ENCODE results near the gene FXYD4. TPM values are rescaled to one million over a fixed set of nuclear protein-coding genes. Genes with fewer than 3 reads are reported as not detected.

FXYD4 gene
- total and polyA plus RNA-seq, 11 donors, result 0.14 TPM; not detected in 10

DNA sequence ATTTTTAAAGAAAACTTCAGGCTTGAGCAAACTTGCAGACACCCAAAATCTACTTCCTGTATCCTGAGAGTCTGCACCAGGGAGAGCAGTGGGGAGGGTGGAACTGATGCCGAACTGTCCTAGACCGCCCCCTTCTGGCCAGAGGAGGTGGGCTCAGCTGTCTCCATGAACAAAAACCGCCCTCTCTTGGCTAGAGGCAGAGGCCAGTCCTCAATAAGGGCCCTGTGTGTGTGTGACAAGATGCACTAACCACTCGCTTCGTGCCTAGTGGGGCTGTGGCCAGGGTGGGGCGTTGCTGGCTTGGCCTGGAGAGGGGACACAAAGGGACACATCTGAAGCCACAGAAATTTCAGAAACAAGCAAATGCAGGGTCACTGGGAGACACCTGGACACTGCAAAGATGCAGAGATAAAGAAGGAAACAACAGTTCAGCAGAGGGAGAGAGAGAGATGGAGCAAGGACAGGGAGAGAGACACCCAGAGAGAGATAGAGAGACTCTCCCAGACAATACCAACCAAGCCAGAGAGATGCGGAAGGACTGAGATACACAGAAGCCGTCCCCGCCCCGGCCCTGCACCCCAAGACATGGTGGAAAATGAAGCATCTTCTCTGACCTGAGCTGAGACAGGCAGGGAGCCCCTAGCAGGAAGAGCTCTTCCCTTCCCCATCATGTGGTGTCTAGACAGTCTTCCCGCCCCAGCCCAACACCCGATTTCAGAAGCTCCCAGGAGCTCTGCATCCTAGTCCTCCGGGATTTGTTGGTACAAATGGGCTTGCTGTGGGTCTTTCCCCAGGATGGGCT, 22.7 kb upstream of the FXYD4 start:
- Histone ChIP-seq H3K36me3 (no peaks in the 10 kb centered on the region), H3K27me3 (peaks cover 0 to 19% (median 2%) of the 10 kb centered on the region in 9 donors), H3K4me1 (peaks cover 0 to 7% (median 0%) of the 10 kb centered on the region in 12 donors), H3K9me3 (no peaks in the 10 kb centered on the region), H3K4me3 (no peak overlapping the region), H3K27ac (no peak overlapping the region)
- 50 to 57% (median 52%) methylated on average over 13 of the region's 13 CpGs for WGBS, 4 donors
- no peak for TF ChIP-seq POLR2A (IDR thresholded peaks at IDR 0.05)
- TF ChIP-seq, protein P1, sequence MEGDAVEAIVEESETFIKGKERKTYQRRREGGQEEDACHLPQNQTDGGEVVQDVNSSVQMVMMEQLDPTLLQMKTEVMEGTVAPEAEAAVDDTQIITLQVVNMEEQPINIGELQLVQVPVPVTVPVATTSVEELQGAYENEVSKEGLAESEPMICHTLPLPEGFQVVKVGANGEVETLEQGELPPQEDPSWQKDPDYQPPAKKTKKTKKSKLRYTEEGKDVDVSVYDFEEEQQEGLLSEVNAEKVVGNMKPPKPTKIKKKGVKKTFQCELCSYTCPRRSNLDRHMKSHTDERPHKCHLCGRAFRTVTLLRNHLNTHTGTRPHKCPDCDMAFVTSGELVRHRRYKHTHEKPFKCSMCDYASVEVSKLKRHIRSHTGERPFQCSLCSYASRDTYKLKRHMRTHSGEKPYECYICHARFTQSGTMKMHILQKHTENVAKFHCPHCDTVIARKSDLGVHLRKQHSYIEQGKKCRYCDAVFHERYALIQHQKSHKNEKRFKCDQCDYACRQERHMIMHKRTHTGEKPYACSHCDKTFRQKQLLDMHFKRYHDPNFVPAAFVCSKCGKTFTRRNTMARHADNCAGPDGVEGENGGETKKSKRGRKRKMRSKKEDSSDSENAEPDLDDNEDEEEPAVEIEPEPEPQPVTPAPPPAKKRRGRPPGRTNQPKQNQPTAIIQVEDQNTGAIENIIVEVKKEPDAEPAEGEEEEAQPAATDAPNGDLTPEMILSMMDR (IDR thresholded peaks at IDR 0.05), result peak; percentile 81 to 91 (median 85)
- intact Hi-C loops (cut with DNase I), result loop anchor here (2.0 to 10.0 kb wide), 6 partner anchors 51 to 484 kb away; no protein-coding TSS in a partner anchor
- ATAC-seq (peak; percentile 88 to 99 (median 98)), DNase-seq (peak; percentile 81 to 88 (median 86))

DNA sequence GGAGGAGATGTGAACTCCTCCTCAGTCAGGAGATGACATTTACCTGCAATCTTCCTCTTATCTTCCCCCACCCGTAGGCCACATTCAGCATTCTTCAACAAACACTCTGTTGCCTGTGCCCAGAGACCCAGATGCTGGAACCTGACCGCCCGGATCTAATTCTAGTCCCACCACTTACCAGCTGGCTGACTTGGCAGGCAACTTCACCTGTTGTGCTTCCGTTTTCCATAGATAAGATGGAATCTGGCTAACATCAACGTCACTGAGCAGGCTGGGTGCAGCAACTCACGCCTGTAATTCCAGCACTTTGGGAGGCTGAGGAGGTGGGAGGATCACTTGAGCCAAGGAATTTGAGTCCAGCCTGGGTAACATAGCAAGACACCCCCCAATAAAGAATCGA, 21.3 kb upstream of the FXYD4 start:
- Histone ChIP-seq H3K36me3 (no peaks in the 10 kb centered on the region), H3K27me3 (peaks cover 0 to 19% (median 2%) of the 10 kb centered on the region in 9 donors), H3K4me1 (peaks cover 0 to 7% (median 0%) of the 10 kb centered on the region in 12 donors), H3K27ac (no peak overlapping the region), H3K4me3 (no peak overlapping the region), H3K9me3 (no peaks in the 10 kb centered on the region)
- TF ChIP-seq POLR2A (IDR thresholded peaks at IDR 0.05), result no peak
- TF ChIP-seq, protein P1 (IDR thresholded peaks at IDR 0.05), result no peak
- peak in 2 of 4 donors; percentile 9 to 13 for ATAC-seq
- 27 to 49% (median 28%) methylated on average over 6 to 7 of the region's 7 CpGs for WGBS, 4 donors
- peak in 1 of 5 donors; percentile 11 for DNase-seq
- intact Hi-C loops (cut with DNase I), result loop anchor here in 1 of 10 donors (10.0 kb wide), 1 partner anchor 145 kb away; no protein-coding TSS in a partner anchor

DNA sequence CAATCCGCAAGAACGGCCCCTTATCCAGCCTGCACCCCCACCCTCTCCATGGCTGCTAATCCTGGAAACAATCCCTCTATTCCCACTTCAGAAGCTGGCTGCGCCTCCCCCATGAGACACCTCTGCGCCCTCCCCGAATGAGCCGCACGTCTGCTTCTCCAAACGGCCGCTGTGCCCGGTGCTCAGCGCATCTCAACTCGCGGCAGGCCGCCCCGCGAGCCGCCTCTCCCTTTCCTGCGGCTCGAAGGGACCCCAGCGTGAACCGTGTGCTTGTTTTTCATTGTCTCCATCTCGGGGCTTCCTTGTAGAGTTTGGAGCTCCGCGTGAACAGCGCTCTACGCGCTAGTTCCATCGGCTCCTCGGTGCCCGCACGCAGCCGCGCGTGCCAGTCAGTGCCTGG, 20.8 kb upstream of the FXYD4 start:
- DNase-seq, result peak in 1 of 5 donors; percentile 8
- Histone ChIP-seq H3K36me3 (no peaks in the 10 kb centered on the region), H3K4me3 (peak overlapping the region in 1 of 12 donors; percentile 10), H3K9me3 (no peaks in the 10 kb centered on the region), H3K27ac (no peak overlapping the region), H3K4me1 (peaks cover 0 to 7% (median 0%) of the 10 kb centered on the region in 12 donors), H3K27me3 (peaks cover 0 to 19% (median 2%) of the 10 kb centered on the region in 9 donors)
- TF ChIP-seq, protein P1 (IDR thresholded peaks at IDR 0.05), result no peak
- no peak for TF ChIP-seq POLR2A (IDR thresholded peaks at IDR 0.05)
- intact Hi-C loops (cut with DNase I), result loop anchor here in 1 of 10 donors (10.0 kb wide), 1 partner anchor 146 kb away; no protein-coding TSS in a partner anchor
- peak in 1 of 4 donors; percentile 18 for ATAC-seq
- WGBS, 4 donors, result 16 to 31% (median 25%) methylated on average over 28 to 34 of the region's 34 CpGs

DNA sequence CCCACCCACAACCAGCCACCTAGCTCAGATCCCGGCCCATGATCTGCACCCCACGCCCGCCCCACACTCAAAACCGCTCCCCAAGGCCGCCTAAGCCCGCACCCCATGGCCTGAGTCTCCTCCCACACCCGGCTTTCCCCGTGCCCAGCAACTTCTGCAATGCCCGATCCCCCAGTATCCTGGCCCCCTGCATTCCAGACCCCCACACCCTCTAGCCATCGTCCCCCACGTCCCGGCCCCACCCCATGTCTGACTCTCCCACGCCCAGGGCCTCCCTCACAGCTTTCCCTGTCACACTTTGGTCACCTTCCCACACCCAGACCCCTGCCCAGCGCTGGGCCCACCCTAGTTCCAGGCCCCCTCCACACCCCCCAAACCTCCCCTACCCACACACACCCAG, 20.1 kb upstream of the FXYD4 start:
- H3K9me3 ChIP-seq, result no peaks in the 10 kb centered on the region
- H3K4me1 ChIP-seq, result peaks cover 0 to 7% (median 0%) of the 10 kb centered on the region in 12 donors
- no peak for TF ChIP-seq POLR2A (IDR thresholded peaks at IDR 0.05)
- TF ChIP-seq, protein P1 (IDR thresholded peaks at IDR 0.05), result no peak
- H3K27me3 ChIP-seq, result peaks cover 0 to 19% (median 2%) of the 10 kb centered on the region in 9 donors
- no peaks in the 10 kb centered on the region for H3K36me3 ChIP-seq
- H3K4me3 ChIP-seq, result no peak overlapping the region
- 72 to 77% (median 76%) methylated on average over 13 to 14 of the region's 14 CpGs for WGBS, 4 donors
- DNase-seq (peak in 1 of 5 donors; percentile 7), ATAC-seq (no peak)
- no peak overlapping the region for H3K27ac ChIP-seq
- intact Hi-C loops (cut with DNase I), result loop anchor here in 1 of 10 donors (10.0 kb wide), 1 partner anchor 146 kb away; no protein-coding TSS in a partner anchor
